SU-DHL-6 (cell line): ENCODE data around the gene GLDN.

Experiments used
- EZH2phosphoT487 ChIP-seq: fragments of 200-600 bp; sonication (generic), shearing (Covaris generic); conservative IDR thresholded peaks from 2 replicates; pipeline ENCODE4 v1.6.1; 2018; ENCODE audit warnings: mild to moderate bottlenecking, antibody characterized with exemption, low read length, moderate library complexity, mixed read lengths
- TF ChIP-seq, protein P1 (sequence below): fragments of 200-600 bp; sonication (generic); IDR thresholded peaks from one replicate; pipeline ENCODE4 v1.5.1; 2017; ENCODE audit warnings: antibody characterized with exemption, mild to moderate bottlenecking, low read length, moderate library complexity; ENCODE audit not compliant: insufficient read depth, poor library complexity, severe bottlenecking

DNA sequence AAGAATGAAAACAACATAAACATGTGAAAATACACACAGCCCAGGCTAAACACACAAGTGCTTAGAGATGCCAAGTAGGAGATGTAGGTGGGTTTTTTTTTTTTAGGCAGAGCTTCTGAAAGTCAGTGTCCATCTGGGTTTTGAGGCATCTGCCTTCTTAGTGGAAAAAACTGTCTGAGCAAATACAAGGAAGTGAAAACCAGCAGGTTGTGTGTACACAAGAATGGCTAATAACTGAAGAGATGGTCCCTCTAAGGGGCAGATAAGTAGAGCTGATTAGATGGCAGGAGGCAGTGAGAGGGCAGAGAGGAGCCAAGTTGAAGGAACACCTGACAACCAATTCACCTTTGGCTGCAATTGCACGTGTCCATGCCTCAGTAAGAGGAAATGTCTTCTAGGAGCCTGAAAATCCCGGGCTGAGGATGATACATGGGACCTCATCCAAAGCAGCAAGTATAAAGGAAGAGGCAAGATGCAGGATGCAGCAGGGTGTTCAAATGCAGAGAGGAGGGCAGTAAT lies 37.9 kb upstream of the GLDN start:
- TF ChIP-seq, protein P1, sequence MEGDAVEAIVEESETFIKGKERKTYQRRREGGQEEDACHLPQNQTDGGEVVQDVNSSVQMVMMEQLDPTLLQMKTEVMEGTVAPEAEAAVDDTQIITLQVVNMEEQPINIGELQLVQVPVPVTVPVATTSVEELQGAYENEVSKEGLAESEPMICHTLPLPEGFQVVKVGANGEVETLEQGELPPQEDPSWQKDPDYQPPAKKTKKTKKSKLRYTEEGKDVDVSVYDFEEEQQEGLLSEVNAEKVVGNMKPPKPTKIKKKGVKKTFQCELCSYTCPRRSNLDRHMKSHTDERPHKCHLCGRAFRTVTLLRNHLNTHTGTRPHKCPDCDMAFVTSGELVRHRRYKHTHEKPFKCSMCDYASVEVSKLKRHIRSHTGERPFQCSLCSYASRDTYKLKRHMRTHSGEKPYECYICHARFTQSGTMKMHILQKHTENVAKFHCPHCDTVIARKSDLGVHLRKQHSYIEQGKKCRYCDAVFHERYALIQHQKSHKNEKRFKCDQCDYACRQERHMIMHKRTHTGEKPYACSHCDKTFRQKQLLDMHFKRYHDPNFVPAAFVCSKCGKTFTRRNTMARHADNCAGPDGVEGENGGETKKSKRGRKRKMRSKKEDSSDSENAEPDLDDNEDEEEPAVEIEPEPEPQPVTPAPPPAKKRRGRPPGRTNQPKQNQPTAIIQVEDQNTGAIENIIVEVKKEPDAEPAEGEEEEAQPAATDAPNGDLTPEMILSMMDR: no peak
- no peak for TF ChIP-seq EZH2phosphoT487
